NCI-H526 treated with DMSO at 0.1 percent for 48 hours (cell line): ENCODE results near the gene EXOC1L.
A peak's percentile ranks its signal among the peaks of the same experiment; 100 is the strongest.
"Not testable (repeated sequence)": the region's sequence is repeated elsewhere in the genome, so short reads cannot be mapped to it uniquely, and the experiment has no call there.

Source experiments
- DNase-seq: peaks from one replicate; lab custom pipeline; 2025; lab: John Stamatoyannopoulos, UW

EXOC1L gene

GRCh38 chr4:55838356-55838755 lies 18.8 kb downstream of the EXOC1L start:
- no peak for DNase-seq

GRCh38 chr4:55838952-55839351 lies 19.4 kb downstream of the EXOC1L start:
- DNase-seq, result no peak

- DNase-seq, result no peak
Measured at GRCh38 chr4:55840956-55841355, 21.4 kb downstream of the EXOC1L start.

GRCh38 chr4:55841373-55842239 lies 22.0 kb downstream of the EXOC1L start:
- DNase-seq, result peak; percentile 26

GRCh38 chr4:55842312-55842711 lies 22.7 kb downstream of the EXOC1L start:
- DNase-seq, result not testable (repeated sequence)

- DNase-seq, result no peak
Measured at GRCh38 chr4:55849724-55850123, 30.1 kb downstream of the EXOC1L start.

GRCh38 chr4:55851885-55852284 lies 32.3 kb downstream of the EXOC1L start:
- no peak for DNase-seq

GRCh38 chr4:55853484-55854046 lies 34.0 kb downstream of the EXOC1L start, which contains the start of gene EXOC1:
Gene EXOC1 (plus strand): TSS chr4:55853648. CDS start chr4:55858324, 4,676 bp downstream.
- peak; percentile 95 for DNase-seq

GRCh38 chr4:55854129-55854528 lies 34.5 kb downstream of the EXOC1L start:
- no peak for DNase-seq

GRCh38 chr4:55857586-55857985 lies 38.0 kb downstream of the EXOC1L start:
- DNase-seq, result no peak

- DNase-seq, result no peak
Measured at GRCh38 chr4:55859711-55860110, 40.1 kb downstream of the EXOC1L start.

GRCh38 chr4:55864577-55865223 lies 45.1 kb downstream of the EXOC1L start:
- no peak for DNase-seq

GRCh38 chr4:55865228-55865806 lies 45.7 kb downstream of the EXOC1L start:
- no peak for DNase-seq

- no peak for DNase-seq
Measured at GRCh38 chr4:55866290-55866907, 46.8 kb downstream of the EXOC1L start.

GRCh38 chr4:55866973-55867574 lies 47.5 kb downstream of the EXOC1L start:
- DNase-seq, result peak; percentile 75

- DNase-seq, result no peak
Measured at GRCh38 chr4:55868581-55869090, 49.0 kb downstream of the EXOC1L start.

GRCh38 chr4:55871299-55871800 lies 51.8 kb downstream of the EXOC1L start:
- no peak for DNase-seq

- no peak for DNase-seq
Measured at GRCh38 chr4:55874831-55875230, 55.2 kb downstream of the EXOC1L start.

GRCh38 chr4:55876387-55876786 lies 56.8 kb downstream of the EXOC1L start:
- DNase-seq, result no peak

- no peak for DNase-seq
Measured at GRCh38 chr4:55879224-55879623, 59.6 kb downstream of the EXOC1L start.

GRCh38 chr4:55880652-55881280 lies 61.2 kb downstream of the EXOC1L start:
- DNase-seq, result no peak
